HCT116 (cell line): ENCODE results near the gene PIN1. TPM values are rescaled to one million over a fixed set of nuclear protein-coding genes. Genes with fewer than 3 reads are reported as not detected.

ENCODE experiments used
- ATAC-seq: fragments of 200-7000 bp; cut with Tn5 transposase; 2 replicates; pipeline ENCODE4 v1.9.1; 2020; ENCODE audit warnings: mild to moderate bottlenecking, moderate library complexity
- BruUV-seq: library from RNA; stranded (reverse); fragments of 400-500 nt; replicated peaks from 2 replicates; lab custom pipeline; 2021; lab: Mats Ljungman, UMichigan
- CTCF ChIA-PET: fragments of 300-600 bp; sonication (Branson Sonifier 250); formaldehyde crosslinking; loops from one replicate; lab custom pipeline; 2021; ENCODE audit warnings: antibody characterized with exemption; lab: Charles Lee
- POLR2A ChIA-PET: fragments of 300-600, 350-600 bp; sonication (Branson Sonifier 250); formaldehyde crosslinking; loops from one replicate; lab custom pipeline; 2021; ENCODE audit warnings: antibody characterized with exemption; lab: Charles Lee
- RAD21 ChIA-PET, 2 experiments: fragments of 300-600 bp; sonication (Branson Sonifier 250); formaldehyde crosslinking; loops; one replicate each; lab custom pipeline; 2023; ENCODE audit warnings: low total read pairs in 2 of 2; ENCODE audit not compliant: uncharacterized antibody in 2 of 2, unreplicated experiment in 2 of 2, low non-redundant PET in 1 of 2; lab: Charles Lee
- DNase-seq: peaks from one replicate; pipeline ENCODE4 v3.0.0-alpha.2; 2010; ENCODE audit warnings: low read depth, low spot score
- H2AFZ ChIP-seq: fragments of 200-600 bp; shearing (Covaris generic), sonication (generic); 2 replicates; pipeline ENCODE4 v1.6.1; 2017; ENCODE audit warnings: low read depth, mixed run types, mixed read lengths, antibody characterized with exemption, low read length; ENCODE audit not compliant: poor library complexity, severe bottlenecking
- H3K27ac ChIP-seq: 2 replicates; pipeline ENCODE4 v1.5.1; 2012; ENCODE audit warnings: low read depth, low read length
- H3K27me3 ChIP-seq: fragments of 200-600 bp; sonication (generic); 2 replicates; pipeline ENCODE4 v1.6.1; 2016; ENCODE audit warnings: mixed run types, low read length, mixed read lengths; ENCODE audit not compliant: insufficient read depth
- H3K36me3 ChIP-seq, 2 experiments: fragments of 200-500 bp in 1 of 2; fragments of 200-600 bp in 1 of 2; sonication (Bioruptor generic) in 1 of 2; sonication (generic) in 1 of 2; 2 replicates each; pipeline versions ENCODE4 v1.5.1 to v1.6.1; 2014 to 2016; ENCODE audit warnings: low read length in 2 of 2, inconsistent platforms in 1 of 2, mixed read lengths in 1 of 2, mixed run types in 1 of 2; ENCODE audit not compliant: insufficient read depth in 2 of 2, control insufficient read depth in 1 of 2
- H3K4me1 ChIP-seq, 2 experiments: fragments of 200-600 bp in 1 of 2; sonication (generic) in 1 of 2; 2 replicates each; pipeline versions ENCODE4 v1.5.1 to v1.6.1; 2012 to 2017; ENCODE audit warnings: low read length in 2 of 2, inconsistent platforms in 1 of 2, mild to moderate bottlenecking in 1 of 2, mixed read lengths in 1 of 2, mixed run types in 1 of 2, moderate library complexity in 1 of 2; ENCODE audit not compliant: insufficient read depth in 2 of 2, control insufficient read depth in 1 of 2
- H3K4me2 ChIP-seq: fragments of 200-600 bp; sonication (generic); 2 replicates; pipeline ENCODE4 v1.6.1; 2017; ENCODE audit warnings: mixed run types, low read length, mixed read lengths
- H3K4me3 ChIP-seq, 2 experiments: fragments of 200-600 bp in 1 of 2; sonication (generic) in 1 of 2; replicated peaks in 1 of 2; 2 replicates each; pipeline ENCODE4 v1.5.1; 2011 to 2016; ENCODE audit warnings: low read length in 2 of 2, control low read depth in 1 of 2, low read depth in 1 of 2, mild to moderate bottlenecking in 1 of 2, mixed read lengths in 1 of 2, mixed run types in 1 of 2
- H3K79me2 ChIP-seq: fragments of 200-600 bp; sonication (generic); 2 replicates; pipeline ENCODE4 v1.6.1; 2017; ENCODE audit warnings: mild to moderate bottlenecking, mixed run types, low read length, moderate library complexity, mixed read lengths; ENCODE audit not compliant: insufficient read depth
- H3K9ac ChIP-seq: fragments of 200-600 bp; sonication (generic); 2 replicates; pipeline ENCODE4 v1.6.1; 2016; ENCODE audit warnings: low read length, mixed read lengths
- H3K9me2 ChIP-seq: fragments of 200-600 bp; sonication (generic), shearing (Covaris generic); 2 replicates; pipeline ENCODE4 v1.6.1; 2017; ENCODE audit warnings: mixed run types, mild to moderate bottlenecking, moderate library complexity; ENCODE audit not compliant: insufficient read depth
- H3K9me3 ChIP-seq, 2 experiments: fragments of 200-500 bp in 1 of 2; fragments of 200-600 bp in 1 of 2; sonication (Bioruptor generic) in 1 of 2; sonication (generic) in 1 of 2; 2 replicates each; pipeline ENCODE4 v1.6.1; 2014 to 2017; ENCODE audit warnings: low read length in 2 of 2, mixed read lengths in 2 of 2, inconsistent platforms in 1 of 2, low read depth in 1 of 2, mild to moderate bottlenecking in 1 of 2, mixed run types in 1 of 2, moderate library complexity in 1 of 2; ENCODE audit not compliant: control insufficient read depth in 1 of 2, insufficient read depth in 1 of 2
- H4K20me1 ChIP-seq: fragments of 200-600 bp; sonication (generic), shearing (Covaris generic); 2 replicates; pipeline ENCODE4 v1.6.1; 2017; ENCODE audit warnings: mixed run types, mild to moderate bottlenecking, moderate library complexity; ENCODE audit not compliant: insufficient read depth
- ATF3 ChIP-seq: IDR thresholded peaks from 2 replicates; pipeline ENCODE4 v1.6.1; 2012
- CBX3 ChIP-seq: IDR thresholded peaks from 2 replicates; pipeline ENCODE4 v1.6.1; 2012; ENCODE audit warnings: low read depth
- CEBPB ChIP-seq: IDR thresholded peaks from 2 replicates; pipeline ENCODE4 v1.6.1; 2012; ENCODE audit warnings: low read depth
- CTCF ChIP-seq, 3 experiments: fragments of 200-600 bp in 1 of 3; sonication (generic) in 1 of 3; IDR thresholded peaks in 2 of 3; conservative IDR thresholded peaks in 1 of 3; 2 replicates each; pipeline ENCODE4 v1.5.1; 2012 to 2017; ENCODE audit warnings: low read depth in 2 of 3, low read length in 2 of 3, antibody characterized with exemption in 1 of 3, borderline replicate concordance in 1 of 3, control low read depth in 1 of 3, mild to moderate bottlenecking in 1 of 3, mixed read lengths in 1 of 3, mixed run types in 1 of 3, moderate library complexity in 1 of 3; ENCODE audit not compliant: insufficient read depth in 1 of 3
- ELF1 ChIP-seq: IDR thresholded peaks from 2 replicates; pipeline ENCODE4 v1.6.1; 2012; ENCODE audit warnings: low read depth, borderline replicate concordance
- EZH2 ChIP-seq: fragments of 200-600 bp; sonication (generic); IDR thresholded peaks from 2 replicates; pipeline ENCODE4 v1.6.1; 2017; ENCODE audit warnings: antibody characterized with exemption, mixed run types
- EZH2phosphoT487 ChIP-seq: fragments of 200-600 bp; IDR thresholded peaks from 2 replicates; pipeline ENCODE4 v1.6.1; 2018; ENCODE audit warnings: antibody characterized with exemption, borderline replicate concordance
- FOSL1 ChIP-seq: IDR thresholded peaks from 2 replicates; pipeline ENCODE4 v1.6.1; 2012; ENCODE audit warnings: low read depth
- JUND ChIP-seq: IDR thresholded peaks from 2 replicates; pipeline ENCODE4 v1.6.1; 2012
- MAX ChIP-seq: IDR thresholded peaks from 2 replicates; pipeline ENCODE4 v1.6.1; 2012
- POLR2AphosphoS5 ChIP-seq: IDR thresholded peaks from 2 replicates; pipeline ENCODE4 v1.6.1; 2011; ENCODE audit warnings: mild to moderate bottlenecking, low read depth, low read length, moderate library complexity
- RAD21 ChIP-seq: IDR thresholded peaks from 2 replicates; pipeline ENCODE4 v1.6.1; 2012; ENCODE audit warnings: low read depth, mild to moderate bottlenecking
- REST ChIP-seq: IDR thresholded peaks from 2 replicates; pipeline ENCODE4 v1.6.1; 2012; ENCODE audit warnings: low read depth
- SP1 ChIP-seq: IDR thresholded peaks from 2 replicates; pipeline ENCODE4 v1.6.1; 2012; ENCODE audit warnings: low read depth
- SRF ChIP-seq: IDR thresholded peaks from 2 replicates; pipeline ENCODE4 v1.6.1; 2012; ENCODE audit warnings: low read depth
- TCF7L2 ChIP-seq: IDR thresholded peaks from 2 replicates; pipeline ENCODE4 v1.7.0; 2011; ENCODE audit warnings: borderline replicate concordance, inconsistent platforms; ENCODE audit not compliant: insufficient read depth, insufficient read length; ENCODE audit errors: extremely low read depth
- ZBTB33 ChIP-seq: IDR thresholded peaks from 2 replicates; pipeline ENCODE4 v1.6.1; 2011; ENCODE audit warnings: mild to moderate bottlenecking, low read length, moderate library complexity; ENCODE audit not compliant: insufficient replicate concordance; ENCODE audit errors: extremely low read depth
- ZFX ChIP-seq: fragments of 450-650 bp; IDR thresholded peaks from 2 replicates; pipeline ENCODE4 v1.6.1; 2017
- ZNF274 ChIP-seq: fragments of 200-500 bp; sonication (Bioruptor generic); IDR thresholded peaks from 2 replicates; pipeline ENCODE4 v1.6.1; 2014; ENCODE audit warnings: mild to moderate bottlenecking, low read depth, low read length, inconsistent platforms
- intact Hi-C: fragments of 100-400 bp; cut with micrococcal nuclease; formaldehyde crosslinking; loops from 2 replicates; pipeline ENCODE4 v1.10.0; 2022
- total RNA-seq: library from RNA; stranded (reverse); gene quantifications from one replicate; pipeline ENCODE4 v1.2.1, GENCODE V29; 2021; ENCODE audit not compliant: unreplicated experiment

The PIN1 gene
- total RNA-seq, 1 experiment from 2014 or later: 78.9 TPM

GRCh38 chr19:9811139-9811538 is 24.0 kb upstream of the PIN1 start:
- Histone ChIP-seq H3K27me3 (no peaks in the 10 kb centered on the region), H3K9ac (no peak overlapping the region), H4K20me1 (no peaks in the 10 kb centered on the region), H3K36me3 (peaks cover 0 to 12% of the 10 kb centered on the region in 2 experiments; a peak in 3 of 4 replicates), H3K9me2 (no peaks in the 10 kb centered on the region), H3K4me2 (no peak overlapping the region), H3K9me3 (no peaks in the 10 kb centered on the region), H3K79me2 (peaks cover 21% of the 10 kb centered on the region; the same call in 1 of the 2 replicates), H3K27ac (no peak overlapping the region), H2AFZ (no peak overlapping the region), H3K4me1 (no peaks in the 10 kb centered on the region), H3K4me3 (no peak overlapping the region)
- TF ChIP-seq ELF1 (no peak), SP1 (no peak), RAD21 (no peak), EZH2phosphoT487 (no peak), REST (no peak), CEBPB (no peak), EZH2 (no peak), TCF7L2 (no peak), MAX (no peak), ZFX (no peak), CTCF (IDR thresholded peaks at IDR 0.05 in 2 of 3, conservative IDR thresholded peaks at IDR 0.05 in 1 of 3; ENCODE audit: borderline replicate concordance in 1 of 3, insufficient read depth in 1 of 3, low read depth in 2 of 3, low read length in 2 of 3) (no peak), POLR2AphosphoS5 (no peak), CBX3 (no peak), FOSL1 (no peak), ATF3 (no peak), ZBTB33 (no peak), JUND (no peak), SRF (no peak), ZNF274 (no peak)
- BruUV-seq: no TSS peak
- POLR2A ChIA-PET: no interaction called here
- RAD21 ChIA-PET: no interaction called here
- DNase-seq (no peak), ATAC-seq (no peak)
- CTCF ChIA-PET: no interaction called here
- intact Hi-C loops: no loop called here
